GM21526 (cell line): ENCODE measurements around the gene NOSIP.

Source experiments
- ATAC-seq: cut with Tn5 transposase; IDR thresholded peaks from one replicate; pipeline ENCODE4 v1.9.1; 2021; ENCODE audit warnings: moderate library complexity; ENCODE audit not compliant: unreplicated experiment, low FRiP score

The NOSIP gene

GRCh38 chr19:49574206-49574755 is 6.1 kb downstream of the NOSIP start:
- no peak for ATAC-seq

GRCh38 chr19:49573425-49573824 is 6.9 kb downstream of the NOSIP start:
- ATAC-seq: no peak

GRCh38 chr19:49573009-49573408 is 7.3 kb downstream of the NOSIP start:
- no peak for ATAC-seq

GRCh38 chr19:49570997-49571676 is 9.2 kb downstream of the NOSIP start:
- no peak for ATAC-seq

- ATAC-seq: no peak
Measured at GRCh38 chr19:49570138-49570856, 10.1 kb downstream of the NOSIP start.

GRCh38 chr19:49567861-49568441 is 12.4 kb downstream of the NOSIP start:
- ATAC-seq: no peak

- no peak for ATAC-seq
Measured at GRCh38 chr19:49566302-49566701, 14.1 kb downstream of the NOSIP start.

GRCh38 chr19:49565261-49565660 is 15.1 kb downstream of the NOSIP start:
- no peak for ATAC-seq

- no peak for ATAC-seq
Measured at GRCh38 chr19:49564616-49565045, 15.7 kb downstream of the NOSIP start.

GRCh38 chr19:49560358-49560900 is 19.9 kb downstream of the NOSIP start:
- ATAC-seq: no peak

- ATAC-seq: no peak
Measured at GRCh38 chr19:49559928-49560327, 20.4 kb downstream of the NOSIP start.

GRCh38 chr19:49559443-49559842 is 20.9 kb downstream of the NOSIP start:
- ATAC-seq: no peak

- ATAC-seq: no peak
Measured at GRCh38 chr19:49558591-49558990, 21.8 kb downstream of the NOSIP start.

GRCh38 chr19:49557641-49558325 is 22.6 kb downstream of the NOSIP start:
- ATAC-seq: no peak

- no peak for ATAC-seq
Measured at GRCh38 chr19:49556412-49557398, 23.7 kb downstream of the NOSIP start.

- no peak for ATAC-seq
Measured at GRCh38 chr19:49555600-49556411, 24.6 kb downstream of the NOSIP start.

GRCh38 chr19:49554701-49555181 is 25.6 kb downstream of the NOSIP start:
- no peak for ATAC-seq

- no peak for ATAC-seq
Measured at GRCh38 chr19:49553451-49554271, 26.7 kb downstream of the NOSIP start.
